ENCODE data around the gene KCNQ1. TPM values are rescaled to one million over a fixed set of nuclear protein-coding genes. Genes with fewer than 3 reads are reported as not detected.

Gene KCNQ1
- total and polyA plus RNA-seq, 9 of the 15 experiments (the other 6 are each of a cell fraction or from before 2014, with no cell fraction given) = 0.44 TPM; not detected in 8

- no peak for TF ChIP-seq ZNF449 (CRISPR knock-in tag; IDR thresholded peaks at IDR 0.05)
- no peak for TF ChIP-seq ZNF12 (CRISPR knock-in tag; IDR thresholded peaks at IDR 0.05)
- peak; percentile 53; the same call in 1 of the 2 replicates for TF ChIP-seq PKNOX1 (IDR thresholded peaks at IDR 0.05)
- TF ChIP-seq REST (IDR thresholded peaks at IDR 0.05; ENCODE audit: borderline replicate concordance) = peak; percentile 61
- TF ChIP-seq REST (CRISPR knock-in tag; IDR thresholded peaks at IDR 0.05; ENCODE audit: low read depth) = no peak
Measured at GRCh38 chr11:2562890-2563212, 118.0 kb downstream of the KCNQ1 start (continued).
